ENCODE measurements around the gene NFE2L2.

- TF ChIP-seq USF2 (IDR thresholded peaks at IDR 0.05; ENCODE audit: borderline replicate concordance, low read depth, low read length) (no peak), CTCF (IDR thresholded peaks at IDR 0.05) (no peak), EP300 (IDR thresholded peaks at IDR 0.05; ENCODE audit: borderline replicate concordance in 1 of 2, low read depth in 1 of 2, low read length in 1 of 2) (no peak), GABPA (IDR thresholded peaks at IDR 0.05; ENCODE audit: low read depth) (no peak), USF1 (IDR thresholded peaks at IDR 0.05; ENCODE audit: borderline replicate concordance, low read depth) (no peak), RAD21 (IDR thresholded peaks at IDR 0.05; ENCODE audit: low read length) (no peak), POLR2AphosphoS5 (IDR thresholded peaks at IDR 0.05; ENCODE audit: low read depth, low read length) (no peak), MAX (IDR thresholded peaks at IDR 0.05; ENCODE audit: low read depth) (no peak), CHD2 (IDR thresholded peaks at IDR 0.05; ENCODE audit: low read length, partially characterized antibody) (no peak)
Observed at GRCh38 chr2:177211576-177212105, 52.9 kb downstream of the NFE2L2 start.
